Naive thymus-derived CD4-positive, alpha-beta T cell (primary cell): ENCODE data around the gene NKD1. TPM values are rescaled to one million over a fixed set of nuclear protein-coding genes. Genes with fewer than 3 reads are reported as not detected.

Experiments
- ATAC-seq: fragments of 150-1000 bp; cut with Tn5 transposase; 2 replicates; pipeline ENCODE4 v1.10.0; 2021; ENCODE audit warnings: mild to moderate bottlenecking, moderate library complexity
- CTCF ChIA-PET: fragments of 350-600 bp; sonication (Branson Sonifier 250); formaldehyde crosslinking; loops from one replicate; lab custom pipeline; 2021; ENCODE audit warnings: antibody characterized with exemption; lab: Charles Lee
- POLR2A ChIA-PET: fragments of 350-600 bp; sonication (Branson Sonifier 250); formaldehyde crosslinking; loops from one replicate; lab custom pipeline; 2021; ENCODE audit warnings: antibody characterized with exemption, inconsistent platforms; lab: Charles Lee
- DNase-seq, 9 donors: peaks; one replicate each; pipeline versions ENCODE4 v3.0.0 to v3.0.0-alpha.2; 2020 to 2022; ENCODE audit warnings: mixed read lengths in 1 of 9
- H3K27ac ChIP-seq: one replicate; pipeline ENCODE4 v1.7.0; 2013; ENCODE audit warnings: mild to moderate bottlenecking, low read depth, low read length, moderate library complexity
- H3K27me3 ChIP-seq, 2 donors: one replicate each; pipeline ENCODE4 v1.7.0; 2013; ENCODE audit warnings: low read length in 2 of 2, mild to moderate bottlenecking in 2 of 2, moderate library complexity in 2 of 2; ENCODE audit not compliant: control insufficient read depth in 2 of 2, insufficient read depth in 2 of 2
- H3K36me3 ChIP-seq, 3 experiments: 1 replicate in 2 of 3; 2 replicates in 1 of 3; pipeline ENCODE4 v1.7.0; 2013; ENCODE audit warnings: low read length in 3 of 3, mild to moderate bottlenecking in 3 of 3, moderate library complexity in 1 of 3; ENCODE audit not compliant: insufficient read depth in 3 of 3, control insufficient read depth in 2 of 3
- H3K4me1 ChIP-seq, 2 donors: one replicate each; pipeline ENCODE4 v1.7.0; 2013; ENCODE audit warnings: low read length in 2 of 2, mild to moderate bottlenecking in 2 of 2, moderate library complexity in 1 of 2; ENCODE audit not compliant: control insufficient read depth in 2 of 2, insufficient read depth in 2 of 2
- H3K4me3 ChIP-seq: 2 replicates; pipeline ENCODE4 v1.7.0; 2013; ENCODE audit warnings: mild to moderate bottlenecking, low read length
- H3K9me3 ChIP-seq, 3 experiments: 1 replicate in 2 of 3; 2 replicates in 1 of 3; pipeline ENCODE4 v1.7.0; 2013; ENCODE audit warnings: low read length in 3 of 3; ENCODE audit not compliant: control insufficient read depth in 2 of 3
- H3K27ac Mint-ChIP-seq, 9 donors: one replicate each; pipeline ENCODE4 v1.8.0; 2020 to 2022; ENCODE audit warnings: mixed read lengths in 9 of 9, mild to moderate bottlenecking in 8 of 9, moderate library complexity in 5 of 9, inconsistent platforms in 2 of 9
- H3K27me3 Mint-ChIP-seq, 5 donors: one replicate each; pipeline ENCODE4 v1.8.0; 2021 to 2022; ENCODE audit warnings: mixed read lengths in 5 of 5, mild to moderate bottlenecking in 1 of 5
- H3K36me3 Mint-ChIP-seq, 5 donors: one replicate each; pipeline ENCODE4 v1.8.0; 2020 to 2022; ENCODE audit warnings: mixed read lengths in 5 of 5, mild to moderate bottlenecking in 3 of 5, inconsistent platforms in 1 of 5
- H3K4me1 Mint-ChIP-seq, 7 donors: one replicate each; pipeline ENCODE4 v1.8.0; 2020 to 2022; ENCODE audit warnings: mixed read lengths in 7 of 7, mild to moderate bottlenecking in 3 of 7, inconsistent platforms in 1 of 7
- H3K4me3 Mint-ChIP-seq, 10 donors: one replicate each; pipeline ENCODE4 v1.8.0; 2020 to 2022; ENCODE audit warnings: mild to moderate bottlenecking in 10 of 10, mixed read lengths in 10 of 10, moderate library complexity in 6 of 10, inconsistent platforms in 2 of 10
- H3K9me3 Mint-ChIP-seq, 11 donors: one replicate each; pipeline ENCODE4 v1.8.0; 2020 to 2022; ENCODE audit warnings: mixed read lengths in 11 of 11, mild to moderate bottlenecking in 4 of 11, inconsistent platforms in 1 of 11, moderate library complexity in 1 of 11
- intact Hi-C, 2 donors: fragments of 100-400 bp; cut with micrococcal nuclease; formaldehyde crosslinking; loops; one replicate each; pipeline ENCODE4 v1.15.1; 2023
- polyA plus RNA-seq, 2 donors: library from polyadenylated mRNA; unstranded; fragments of 300-500 nt; fragmentation: Illumina TruSeq; gene quantifications; one replicate each; pipeline ENCODE4 v1.2.3, GENCODE V29; 2021
- total RNA-seq, 6 experiments: library from RNA in 5 of 6; stranded (reverse) in 5 of 6; gene quantifications; 1 replicate in 5 of 6; 2 replicates in 1 of 6; pipeline ENCODE4 v1.2.3 and lab custom pipeline; 2021 to 2026

The NKD1 gene
- total and polyA plus RNA-seq, 7 experiments from 2014 or later, result 0.36 to 7.9 (median 5.0) TPM

DNA sequence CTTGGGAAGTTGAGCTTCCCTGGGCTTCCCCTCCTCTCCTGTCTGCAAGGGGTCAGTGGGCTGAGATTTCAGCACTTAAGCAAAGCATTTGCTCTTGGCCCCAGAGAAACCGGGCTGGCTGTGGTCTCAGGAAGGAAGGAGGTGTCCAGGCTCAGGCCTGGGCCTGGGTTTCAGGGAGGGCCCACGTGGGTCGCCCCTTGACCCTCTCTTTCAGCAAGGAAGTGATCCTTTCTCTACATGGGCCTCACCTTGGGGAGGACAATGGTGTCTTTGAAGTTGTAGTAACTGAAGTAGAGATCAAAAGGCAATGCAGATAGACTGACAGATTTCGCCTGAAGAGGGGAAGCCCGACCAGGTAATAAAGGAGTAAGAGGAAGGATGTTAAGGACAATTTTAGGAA, 147.9 kb downstream of the NKD1 start:
- intact Hi-C loops, result loop anchor here in 1 of 2 donors (2.0 kb wide), 1 partner anchor 15 kb away; the partner anchor contains the start of gene SNX20
- Histone ChIP-seq H3K4me1 (peaks cover 31 to 50% of the 10 kb centered on the region in 2 donors), H3K36me3 (no peaks in the 10 kb centered on the region), H3K27ac (no peak overlapping the region), H3K4me3 (no peak overlapping the region), H3K9me3 (no peaks in the 10 kb centered on the region), H3K27me3 (no peaks in the 10 kb centered on the region)
- peaks cover 51 to 75% (median 65%) of the 10 kb centered on the region in 7 donors for H3K4me1 Mint-ChIP-seq
- no peak for DNase-seq
- peaks cover 0 to 8% (median 0%) of the 10 kb centered on the region in 5 donors for H3K27me3 Mint-ChIP-seq
- peak overlapping the region in 6 of 9 donors; percentile 31 to 62 (median 43) for H3K27ac Mint-ChIP-seq
- peaks cover 0 to 1% (median 0%) of the 10 kb centered on the region in 11 donors for H3K9me3 Mint-ChIP-seq
- CTCF ChIA-PET, result interaction anchor here (1.0 to 1.1 kb wide), 2 partner anchors 29 to 51 kb away, joined by 3 read pairs; no protein-coding TSS in a partner anchor
- POLR2A ChIA-PET, result interaction anchor here (1.2 to 3.2 kb wide), 3 partner anchors 10 to 14 kb away, joined by 4 to 16 read pairs (median 4); partner anchors contain the start of gene SNX20
- peak overlapping the region in 8 of 10 donors; percentile 22 to 59 (median 41) for H3K4me3 Mint-ChIP-seq
- H3K36me3 Mint-ChIP-seq, result peaks cover 0 to 21% (median 0%) of the 10 kb centered on the region in 5 donors
- no peak for ATAC-seq

DNA sequence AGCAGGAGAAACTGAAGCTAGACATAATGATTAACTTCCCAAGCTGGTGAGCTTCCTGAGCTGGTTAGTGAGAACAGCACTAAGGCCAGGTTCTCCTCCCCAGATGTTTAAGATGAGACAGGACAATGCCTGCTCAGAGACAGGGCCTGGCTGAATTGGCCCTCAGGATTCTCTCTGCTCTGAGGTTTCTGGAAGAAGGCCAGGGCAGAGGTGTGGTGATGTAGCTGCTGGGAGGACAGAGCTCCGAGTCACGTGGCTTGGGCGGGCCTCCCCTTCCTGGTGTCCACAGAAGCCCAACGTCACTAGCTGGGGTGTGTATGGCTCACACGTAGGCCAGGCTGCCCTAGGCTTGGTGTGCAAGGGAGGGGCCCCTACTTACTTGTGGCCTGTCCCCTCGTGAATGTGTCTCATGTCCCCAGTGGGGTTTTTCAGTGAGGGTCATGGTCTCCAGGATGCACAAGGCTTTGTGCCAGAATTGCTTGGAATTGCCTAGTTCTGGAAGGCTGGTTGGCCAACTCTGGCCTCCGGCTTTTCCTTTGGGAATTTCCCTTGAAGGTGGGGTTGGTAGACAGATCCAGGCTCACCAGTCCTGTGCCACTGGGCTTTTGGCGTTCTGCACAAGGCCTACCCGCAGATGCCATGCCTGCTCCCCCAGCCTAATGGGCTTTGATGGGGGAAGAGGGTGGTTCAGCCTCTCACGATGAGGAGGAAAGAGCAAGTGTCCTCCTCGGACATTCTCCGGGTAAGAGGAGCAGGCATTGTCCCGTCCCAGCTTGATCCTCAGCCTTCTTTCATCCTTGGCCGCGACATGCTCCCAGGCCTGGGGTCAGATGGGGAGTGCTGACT, 148.6 kb downstream of the NKD1 start:
- Histone ChIP-seq H3K4me1 (peaks cover 31 to 50% of the 10 kb centered on the region in 2 donors), H3K36me3 (no peaks in the 10 kb centered on the region), H3K9me3 (no peaks in the 10 kb centered on the region), H3K27ac (no peak overlapping the region), H3K4me3 (peak overlapping the region; percentile 56), H3K27me3 (no peaks in the 10 kb centered on the region)
- Mint-ChIP-seq H3K9me3 (peaks cover 0 to 3% (median 0%) of the 10 kb centered on the region in 11 donors), H3K27me3 (peaks cover 0 to 8% (median 0%) of the 10 kb centered on the region in 5 donors), H3K36me3 (peaks cover 0 to 27% (median 0%) of the 10 kb centered on the region in 5 donors), H3K4me3 (peak overlapping the region in 8 of 10 donors; percentile 22 to 83 (median 56)), H3K4me1 (peaks cover 51 to 74% (median 65%) of the 10 kb centered on the region in 7 donors), H3K27ac (peak overlapping the region in 7 of 9 donors; percentile 31 to 87 (median 43))
- CTCF ChIA-PET, result interaction anchor here (1.0 to 1.6 kb wide), 3 partner anchors 16 to 50 kb away, joined by 3 to 5 read pairs (median 3); partner anchors contain the start of gene SNX20
- ATAC-seq (peak; percentile 82), DNase-seq (no peak)
- intact Hi-C loops, result loop anchor here in 1 of 2 donors (2.0 kb wide), 1 partner anchor 16 kb away; the partner anchor contains the start of gene SNX20
- POLR2A ChIA-PET, result interaction anchor here (1.2 to 3.2 kb wide), 5 partner anchors 10 to 34 kb away, joined by 4 to 16 read pairs (median 4); partner anchors contain the start of gene SNX20

DNA sequence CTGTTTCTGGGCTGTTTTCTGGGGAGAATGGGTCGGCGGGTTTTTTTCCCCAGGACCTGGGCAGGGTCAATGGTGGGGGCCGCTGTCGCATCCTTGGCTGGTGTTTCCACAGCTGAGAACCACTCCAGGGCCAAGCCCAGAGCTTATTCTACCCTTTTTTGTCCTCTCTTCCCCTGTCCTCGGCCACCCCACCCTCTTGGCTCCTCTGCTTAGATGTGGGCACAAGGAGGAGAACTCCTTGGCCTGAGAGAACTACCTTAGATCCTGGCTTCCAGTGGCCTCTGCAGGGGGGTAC, 149.2 kb downstream of the NKD1 start:
- Histone ChIP-seq H3K4me1 (peaks cover 31 to 50% of the 10 kb centered on the region in 2 donors), H3K27me3 (no peaks in the 10 kb centered on the region), H3K27ac (peak overlapping the region; percentile 43), H3K36me3 (no peaks in the 10 kb centered on the region), H3K9me3 (no peaks in the 10 kb centered on the region), H3K4me3 (peak overlapping the region; percentile 56)
- intact Hi-C loops, result loop anchor here in 1 of 2 donors (2.0 kb wide), 1 partner anchor 17 kb away; the partner anchor contains the start of gene SNX20
- ChIA-PET POLR2A (interaction anchor here (1.4 to 1.5 kb wide), 4 partner anchors 16 to 50 kb away, joined by 4 to 6 read pairs (median 4); partner anchors contain the start of gene SNX20), CTCF (interaction anchor here (1.6 to 1.8 kb wide), 2 partner anchors 16 to 50 kb away, joined by 4 to 5 read pairs; partner anchors contain the start of gene SNX20)
- Mint-ChIP-seq H3K27me3 (peaks cover 0 to 6% (median 0%) of the 10 kb centered on the region in 5 donors), H3K27ac (peak overlapping the region in 6 of 9 donors; percentile 49 to 87 (median 82)), H3K36me3 (peaks cover 0 to 33% (median 0%) of the 10 kb centered on the region in 5 donors), H3K4me1 (peaks cover 46 to 69% (median 61%) of the 10 kb centered on the region in 7 donors), H3K9me3 (peaks cover 0 to 7% (median 0%) of the 10 kb centered on the region in 11 donors), H3K4me3 (peak overlapping the region in 8 of 10 donors; percentile 72 to 88 (median 80))
- no peak for DNase-seq
- no peak for ATAC-seq

DNA sequence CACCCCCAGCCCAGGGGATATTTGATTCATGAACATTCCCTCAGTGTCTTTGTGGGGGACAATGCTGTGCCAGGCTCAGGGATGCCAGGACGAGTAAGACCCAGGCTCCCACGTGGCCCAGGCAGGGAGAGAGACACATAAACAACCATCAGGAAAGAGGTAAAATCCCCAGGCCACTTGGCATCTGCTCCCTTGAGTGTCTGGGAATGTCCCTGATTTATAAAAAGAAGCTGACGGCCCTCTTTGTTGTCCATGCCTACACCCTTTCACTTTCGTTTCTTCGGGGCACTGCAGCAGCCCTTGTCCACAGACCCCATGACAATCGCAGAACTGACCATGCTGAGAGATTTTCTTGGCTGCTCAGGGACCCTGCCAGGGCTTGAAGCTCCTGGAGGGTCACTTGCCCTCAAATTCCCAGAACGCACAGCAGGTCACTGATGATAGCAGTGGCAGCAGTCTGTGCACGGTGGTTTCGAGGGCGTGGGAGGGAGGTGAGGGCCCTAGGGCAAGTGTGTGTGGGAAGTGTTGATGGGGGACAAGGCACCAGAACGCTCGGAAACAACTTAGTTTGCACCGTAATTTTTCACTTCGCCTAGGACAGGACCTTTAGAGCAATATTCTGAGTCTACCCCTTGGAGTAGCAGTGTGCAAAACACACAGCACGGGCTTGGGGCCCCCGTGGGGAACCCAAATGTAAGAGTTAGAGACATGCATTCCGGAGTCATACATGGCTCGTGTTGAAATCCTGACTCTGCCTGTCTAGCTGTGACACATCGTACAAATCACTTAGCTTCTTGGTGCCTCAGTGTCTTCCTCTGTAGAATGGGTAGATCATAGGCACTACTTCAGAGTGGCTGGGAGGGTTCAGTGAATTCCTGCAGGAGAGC, 149.9 kb downstream of the NKD1 start:
- Histone ChIP-seq H3K9me3 (no peaks in the 10 kb centered on the region), H3K36me3 (no peaks in the 10 kb centered on the region), H3K27me3 (no peaks in the 10 kb centered on the region), H3K4me3 (peak overlapping the region; percentile 56), H3K4me1 (peaks cover 28 to 50% of the 10 kb centered on the region in 2 donors), H3K27ac (peak overlapping the region; percentile 43)
- ChIA-PET CTCF (interaction anchor here (0.6 to 1.8 kb wide), 4 partner anchors 17 to 49 kb away, joined by 3 to 6 read pairs (median 4); partner anchors contain the start of gene SNX20), POLR2A (interaction anchor here (1.1 to 1.5 kb wide), 4 partner anchors 17 to 49 kb away, joined by 3 to 6 read pairs (median 4); partner anchors contain the start of gene SNX20)
- peaks cover 0 to 36% (median 0%) of the 10 kb centered on the region in 5 donors for H3K36me3 Mint-ChIP-seq
- H3K27me3 Mint-ChIP-seq, result peaks cover 0 to 6% (median 0%) of the 10 kb centered on the region in 5 donors
- DNase-seq (peak in 2 of 9 donors; percentile 29 to 55), ATAC-seq (peak; percentile 39)
- peak overlapping the region; percentile 49 to 89 (median 83) for H3K27ac Mint-ChIP-seq
- H3K4me1 Mint-ChIP-seq, result peaks cover 44 to 63% (median 53%) of the 10 kb centered on the region in 7 donors
- peak overlapping the region; percentile 49 to 88 (median 80) for H3K4me3 Mint-ChIP-seq
- peaks cover 0 to 7% (median 0%) of the 10 kb centered on the region in 11 donors for H3K9me3 Mint-ChIP-seq
- intact Hi-C loops, result loop anchor here (1.0 to 2.0 kb wide), 2 partner anchors 14 to 17 kb away; partner anchors contain the start of gene SNX20 (in 1 of the 2)
